PFSK-1 (cell line): ENCODE results near the gene FKBP1B.

Experiments
- FOXP2 ChIP-seq: optimal IDR thresholded peaks from 2 replicates; pipeline ENCODE3; 2011; ENCODE audit warnings: borderline replicate concordance, control low read depth, inconsistent platforms; ENCODE audit not compliant: insufficient read depth; ENCODE audit errors: extremely low read length, extremely low read depth
- POLR2AphosphoS5 ChIP-seq: IDR thresholded peaks from 2 replicates; pipeline ENCODE4 v1.6.1; 2012; ENCODE audit warnings: low read depth, mild to moderate bottlenecking, control low read depth, low read length, moderate library complexity
- REST ChIP-seq, 2 experiments: IDR thresholded peaks; 2 replicates each; pipeline versions ENCODE4 v1.6.1 to v1.8.0; 2011 to 2012; ENCODE audit warnings: low read depth in 2 of 2, low read length in 2 of 2, control low read depth in 1 of 2, inconsistent platforms in 1 of 2, mild to moderate bottlenecking in 1 of 2, moderate library complexity in 1 of 2; ENCODE audit not compliant: insufficient read depth in 1 of 2
- SIN3A ChIP-seq: IDR thresholded peaks from 2 replicates; pipeline ENCODE4 v1.6.1; 2012; ENCODE audit warnings: mild to moderate bottlenecking, low read length, moderate library complexity, borderline replicate concordance; ENCODE audit not compliant: insufficient read depth
- TAF1 ChIP-seq: IDR thresholded peaks from 2 replicates; pipeline ENCODE4 v1.6.1; 2012; ENCODE audit warnings: low read length, control low read depth, borderline replicate concordance; ENCODE audit not compliant: insufficient read depth

Gene FKBP1B

GRCh38 chr2:24046930-24047702 lies 2.4 kb upstream of the FKBP1B start, which contains the start of gene WDCP:
Gene WDCP, minus strand, starts transcription at chr2:24047391. Its CDS starts 7,897 bp downstream, at chr2:24039494.
- TF ChIP-seq TAF1 (peak; percentile 94; the same call in 1 of the 2 replicates), FOXP2 (no peak), POLR2AphosphoS5 (peak; percentile 98), SIN3A (no peak; the same call in 1 of the 2 replicates), REST (IDR thresholded peaks at IDR 0.05; ENCODE audit: insufficient read depth in 1 of 2, low read depth in 2 of 2, low read length in 2 of 2) (0 out of 4 replicates have a peak, but pooled peaks of 1 of the 2 experiments have one; percentile 14)

GRCh38 chr2:24047703-24048033 lies 1.9 kb upstream of the FKBP1B start:
- TF ChIP-seq TAF1 (no peak), POLR2AphosphoS5 (no peak), REST (IDR thresholded peaks at IDR 0.05; ENCODE audit: insufficient read depth in 1 of 2, low read depth in 2 of 2, low read length in 2 of 2) (no peak), SIN3A (no peak), FOXP2 (no peak)

DNA sequence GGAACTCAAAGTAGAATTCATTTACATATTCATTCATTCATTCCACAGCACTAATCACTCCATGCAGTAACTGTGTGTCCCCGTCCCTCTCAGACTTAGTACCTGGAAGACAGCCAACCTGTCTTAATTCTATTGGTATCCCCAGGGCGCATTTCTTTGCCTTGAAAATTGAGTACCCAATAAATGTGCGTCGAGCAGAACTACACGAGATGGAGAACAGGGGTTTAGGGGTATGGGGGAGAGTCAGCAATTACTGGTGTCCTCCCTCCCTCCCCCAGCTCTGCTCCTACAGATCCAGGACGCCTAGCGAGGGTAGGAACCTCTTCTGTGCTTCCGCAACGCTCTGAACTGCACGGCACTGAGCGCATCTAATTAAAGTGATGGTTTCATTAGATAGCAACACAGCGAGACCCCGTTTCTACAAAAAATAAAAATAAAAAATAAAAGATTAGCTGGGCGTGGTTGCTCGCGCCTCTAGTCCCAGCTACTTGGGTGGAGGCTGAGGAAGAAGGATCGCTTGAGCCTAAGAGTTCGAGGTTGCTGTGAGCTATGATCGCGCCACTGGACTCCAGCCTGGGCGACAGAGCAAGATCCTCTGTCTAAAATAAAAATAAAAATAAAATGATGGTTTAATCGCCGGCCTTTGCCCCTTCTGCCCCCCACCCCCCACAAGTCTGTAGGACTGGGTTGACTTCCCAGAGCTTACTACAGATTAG lies 614 bp upstream of the FKBP1B start:
- TF ChIP-seq POLR2AphosphoS5 (no peak), FOXP2 (no peak)

DNA sequence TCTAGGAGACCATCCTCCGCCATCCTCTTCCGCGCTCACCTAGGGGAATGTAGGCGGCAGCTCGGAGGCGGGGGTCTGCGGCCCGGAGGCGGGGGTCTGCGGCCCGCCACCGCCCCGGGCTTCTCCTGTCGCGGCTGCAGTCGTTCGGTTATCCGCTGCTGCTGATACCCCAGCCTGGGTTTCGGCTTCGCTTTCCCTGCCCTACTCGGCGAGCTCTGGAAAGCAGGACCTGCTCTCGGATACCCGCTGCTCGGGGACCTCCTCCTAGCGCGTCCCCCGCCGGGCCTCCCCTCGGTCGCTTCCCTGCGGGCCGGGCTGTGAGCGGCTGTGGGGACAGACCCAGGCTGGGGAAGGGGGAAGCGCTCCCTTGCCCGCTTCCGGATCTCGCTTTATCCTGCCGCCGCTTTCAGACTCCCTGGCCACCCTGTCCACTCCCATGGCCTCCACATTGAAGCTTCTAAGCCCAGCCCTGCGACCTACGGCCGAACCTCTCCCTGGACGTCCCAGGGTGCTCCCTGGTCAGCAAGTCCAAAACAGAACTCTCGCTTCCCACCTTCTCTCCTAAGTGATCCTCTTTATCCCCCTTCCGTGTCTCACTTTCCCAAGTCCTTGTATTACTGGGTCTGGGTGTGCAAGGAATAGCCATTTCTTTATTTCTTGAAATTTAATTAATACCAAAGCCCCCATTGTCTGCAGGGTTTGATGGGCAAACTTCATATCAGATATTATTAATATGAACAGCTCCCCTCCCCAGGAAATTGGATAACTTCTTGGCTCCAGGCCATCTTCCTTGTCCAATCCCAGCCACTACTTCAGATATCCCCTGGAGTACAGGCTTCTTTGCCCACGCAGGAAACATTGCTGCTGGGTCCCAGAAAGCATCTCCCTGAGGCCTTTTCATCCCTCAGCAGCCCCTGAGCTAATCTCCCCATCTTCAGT lies 769 bp downstream of the FKBP1B start:
- TF ChIP-seq FOXP2 = no peak

DNA sequence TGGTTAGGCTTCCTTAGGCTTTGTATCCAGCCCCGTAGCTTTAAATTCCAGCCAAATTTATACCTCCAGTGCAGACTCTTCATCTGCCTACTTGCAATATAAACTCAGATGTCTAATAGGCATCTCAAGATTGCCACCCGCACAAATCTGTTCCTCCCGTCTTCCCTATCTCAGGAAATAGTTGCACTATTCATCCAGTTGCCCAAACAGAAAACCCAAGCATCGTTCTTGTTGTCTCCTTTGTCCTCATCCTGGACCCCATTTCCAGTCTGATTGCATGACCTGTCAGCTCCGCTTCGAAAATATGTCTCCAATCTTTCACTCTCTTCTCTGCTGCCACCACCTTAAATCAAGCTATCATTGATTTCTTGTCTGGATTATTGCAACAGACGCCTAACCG lies 2.3 kb downstream of the FKBP1B start:
- TF ChIP-seq POLR2AphosphoS5 (no peak), FOXP2 (no peak), TAF1 (no peak), REST (IDR thresholded peaks at IDR 0.05; ENCODE audit: insufficient read depth in 1 of 2, low read depth in 2 of 2, low read length in 2 of 2) (no peak), SIN3A (no peak)
